Hematopoietic multipotent progenitor cell treated with erythropoietin and hydrocortisone succinate and interleukin-3 and kit ligand, for 6 days (in vitro differentiated cells): ENCODE measurements around the gene STIM1.

Source experiments
- DNase-seq: peaks from one replicate; pipeline ENCODE4 v3.0.0-alpha.2; 2015

The STIM1 gene

GRCh38 chr11:4138497-4138896 lies 283.0 kb downstream of the STIM1 start:
- DNase-seq, result no peak

- DNase-seq, result no peak
Observed at GRCh38 chr11:4140067-4140636, 284.7 kb downstream of the STIM1 start.
